HepG2 (cell line): ENCODE results near the gene NCOA5.

Experiments
- BCL6 ChIP-seq: IDR thresholded peaks from 2 replicates; pipeline ENCODE4 v1.6.1; 2016; ENCODE audit warnings: missing genetic modification reagents, missing compliant biosample characterization
- CBFB ChIP-seq: sonication (generic); formaldehyde crosslinking; IDR thresholded peaks from 2 replicates; pipeline ENCODE4 v1.4.0; 2020; ENCODE audit warnings: missing genetic modification reagents
- CTCF ChIP-seq: sonication (generic); formaldehyde crosslinking; IDR thresholded peaks from 2 replicates; pipeline ENCODE4 v1.5.0; 2020; ENCODE audit warnings: mild to moderate bottlenecking, missing genetic modification reagents, moderate library complexity
- ELF1 ChIP-seq: sonication (generic); formaldehyde crosslinking; IDR thresholded peaks from 2 replicates; pipeline ENCODE4 v1.4.0; 2020; ENCODE audit warnings: missing genetic modification reagents
- FOXK1 ChIP-seq: sonication (generic); formaldehyde crosslinking; IDR thresholded peaks from 2 replicates; pipeline ENCODE4 v1.4.0; 2020; ENCODE audit warnings: low read depth, missing genetic modification reagents, borderline replicate concordance
- MAX ChIP-seq: IDR thresholded peaks from 2 replicates; pipeline ENCODE4 v1.6.1; 2012; ENCODE audit warnings: inconsistent platforms
- MLLT10 ChIP-seq: sonication (generic); formaldehyde crosslinking; IDR thresholded peaks from 2 replicates; pipeline ENCODE4 v1.4.0; 2020; ENCODE audit warnings: missing genetic modification reagents
- NR2C2 ChIP-seq: sonication (generic); formaldehyde crosslinking; IDR thresholded peaks from 2 replicates; pipeline ENCODE4 v1.4.0; 2020; ENCODE audit warnings: missing genetic modification reagents, mild to moderate bottlenecking, moderate library complexity, borderline replicate concordance
- ZHX1 ChIP-seq: sonication (generic); formaldehyde crosslinking; IDR thresholded peaks from 2 replicates; pipeline ENCODE4 v1.8.1; 2022; ENCODE audit warnings: low read depth, mild to moderate bottlenecking, missing genetic modification reagents
- ZNF281 ChIP-seq: sonication (generic); formaldehyde crosslinking; IDR thresholded peaks from 2 replicates; pipeline ENCODE4 v1.4.0; 2020; ENCODE audit warnings: missing genetic modification reagents, borderline replicate concordance

GRCh38 chr20:46074006-46074405, 15.8 kb downstream of the NCOA5 start:
- no peak for TF ChIP-seq CBFB
- no peak for TF ChIP-seq FOXK1 (CRISPR knock-in tag)
- no peak for TF ChIP-seq ZNF281
- no peak for TF ChIP-seq ZHX1 (CRISPR knock-in tag)
- TF ChIP-seq BCL6 (CRISPR knock-in tag), result no peak
- TF ChIP-seq CTCF (CRISPR knock-in tag), result no peak
- no peak for TF ChIP-seq MAX
- no peak for TF ChIP-seq MLLT10 (CRISPR knock-in tag)
- no peak for TF ChIP-seq ELF1 (CRISPR knock-in tag)
- TF ChIP-seq NR2C2 (CRISPR knock-in tag), result no peak
